Measurements from ENCODE around the gene ABCA2. TPM values are rescaled to one million over a fixed set of nuclear protein-coding genes. Genes with fewer than 3 reads are reported as not detected.

Gene ABCA2
- total RNA-seq, 6 experiments from 2014 or later, result 23.7 to 49.2 (median 34.2) TPM

DNA sequence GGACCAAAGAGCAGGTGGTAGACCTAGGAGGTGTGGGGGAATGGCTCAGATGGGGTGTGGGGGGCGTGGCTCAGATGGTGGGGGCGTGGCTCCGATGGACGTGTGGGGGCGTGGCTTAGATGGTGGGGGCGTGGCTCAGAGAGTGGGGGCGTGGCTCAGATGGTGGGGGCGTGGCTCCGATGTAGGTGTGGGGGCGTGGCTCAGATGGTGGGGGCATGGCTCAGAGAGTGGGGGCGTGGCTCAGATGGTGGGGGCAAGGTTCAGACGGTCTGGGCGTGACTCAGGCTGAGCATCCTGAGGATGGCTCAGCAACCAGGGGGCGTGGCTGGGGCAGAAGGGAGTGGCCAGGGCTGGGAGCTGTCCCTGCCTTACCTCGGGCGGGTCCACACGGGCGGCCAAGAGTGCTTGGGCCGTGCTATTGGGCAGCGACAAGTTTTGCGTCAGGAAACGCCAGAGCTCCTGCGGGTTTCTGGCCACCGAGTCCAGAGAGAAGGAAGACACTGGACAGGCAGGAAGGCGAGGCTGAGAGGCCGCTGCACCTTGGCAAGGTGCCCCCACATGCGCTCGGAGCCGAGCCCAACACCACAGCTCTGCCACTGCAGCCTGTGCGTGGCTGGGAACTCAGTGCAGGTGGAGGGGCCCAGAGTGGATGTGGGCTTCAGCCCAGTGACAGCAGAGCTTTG is 5.9 kb downstream of the ABCA2 start:
- no peaks in the 10 kb centered on the region for H3K27me3 ChIP-seq
- H3K27ac ChIP-seq, result peak overlapping the region in 2 of 3 donors; percentile 67 to 78
- intact Hi-C loops (cut with DNase I), result no loop called here
- DNase-seq, result peak; percentile 94 to 97 (median 96)
- peak; percentile 58 for TF ChIP-seq POLR2A (IDR thresholded peaks at IDR 0.05)
- TF ChIP-seq, protein P1, sequence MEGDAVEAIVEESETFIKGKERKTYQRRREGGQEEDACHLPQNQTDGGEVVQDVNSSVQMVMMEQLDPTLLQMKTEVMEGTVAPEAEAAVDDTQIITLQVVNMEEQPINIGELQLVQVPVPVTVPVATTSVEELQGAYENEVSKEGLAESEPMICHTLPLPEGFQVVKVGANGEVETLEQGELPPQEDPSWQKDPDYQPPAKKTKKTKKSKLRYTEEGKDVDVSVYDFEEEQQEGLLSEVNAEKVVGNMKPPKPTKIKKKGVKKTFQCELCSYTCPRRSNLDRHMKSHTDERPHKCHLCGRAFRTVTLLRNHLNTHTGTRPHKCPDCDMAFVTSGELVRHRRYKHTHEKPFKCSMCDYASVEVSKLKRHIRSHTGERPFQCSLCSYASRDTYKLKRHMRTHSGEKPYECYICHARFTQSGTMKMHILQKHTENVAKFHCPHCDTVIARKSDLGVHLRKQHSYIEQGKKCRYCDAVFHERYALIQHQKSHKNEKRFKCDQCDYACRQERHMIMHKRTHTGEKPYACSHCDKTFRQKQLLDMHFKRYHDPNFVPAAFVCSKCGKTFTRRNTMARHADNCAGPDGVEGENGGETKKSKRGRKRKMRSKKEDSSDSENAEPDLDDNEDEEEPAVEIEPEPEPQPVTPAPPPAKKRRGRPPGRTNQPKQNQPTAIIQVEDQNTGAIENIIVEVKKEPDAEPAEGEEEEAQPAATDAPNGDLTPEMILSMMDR (IDR thresholded peaks at IDR 0.05), result no peak
- H3K4me3 ChIP-seq, result no peak overlapping the region
- WGBS (ENCODE audit: insufficient coverage, low coverage, low lambda C conversion rate, missing lambda C conversion rate), result 9% methylated on average over 12 of the region's 30 CpGs
- peaks cover 0 to 44% (median 20%) of the 10 kb centered on the region in 4 donors for H3K4me1 ChIP-seq
- ATAC-seq, result peak; percentile 81 to 87 (median 82)
- H3K36me3 ChIP-seq, result peaks cover 0 to 2% (median 0%) of the 10 kb centered on the region in 4 donors
- H3K9me3 ChIP-seq, result no peaks in the 10 kb centered on the region

DNA sequence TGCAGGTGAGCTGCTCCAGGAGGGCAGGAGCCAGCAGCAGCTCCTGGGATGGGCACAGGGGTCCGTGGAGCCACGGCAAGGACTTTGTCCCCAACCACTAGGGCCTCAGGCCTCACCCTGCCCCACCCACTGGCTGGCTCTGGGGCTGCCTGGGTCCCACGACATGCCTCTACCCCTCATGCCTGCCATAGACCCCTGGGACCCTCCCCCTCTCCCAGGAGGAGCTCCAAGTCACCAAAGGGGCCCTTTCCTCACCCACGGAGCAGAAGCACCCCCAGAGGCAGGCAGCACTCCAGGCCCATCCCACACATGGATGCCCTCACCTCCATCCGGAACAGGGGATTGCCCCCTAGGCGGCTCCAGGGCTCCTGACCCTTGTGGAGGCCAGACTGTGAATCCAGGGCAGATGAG is 6.5 kb downstream of the ABCA2 start:
- intact Hi-C loops (cut with DNase I), result no loop called here
- no peak overlapping the region for H3K27ac ChIP-seq
- no peak for DNase-seq
- peaks cover 0 to 39% (median 16%) of the 10 kb centered on the region in 4 donors for H3K4me1 ChIP-seq
- no peak for ATAC-seq
- H3K27me3 ChIP-seq, result no peaks in the 10 kb centered on the region
- no peak for TF ChIP-seq POLR2A (IDR thresholded peaks at IDR 0.05)
- TF ChIP-seq, protein P1 (IDR thresholded peaks at IDR 0.05), result no peak
- H3K4me3 ChIP-seq, result no peak overlapping the region
- H3K36me3 ChIP-seq, result peaks cover 0 to 3% (median 1%) of the 10 kb centered on the region in 4 donors
- no CpG with 5 or more reads among the region's 6 CpGs for WGBS (ENCODE audit: insufficient coverage, low coverage, low lambda C conversion rate, missing lambda C conversion rate)
- H3K9me3 ChIP-seq, result no peaks in the 10 kb centered on the region

DNA sequence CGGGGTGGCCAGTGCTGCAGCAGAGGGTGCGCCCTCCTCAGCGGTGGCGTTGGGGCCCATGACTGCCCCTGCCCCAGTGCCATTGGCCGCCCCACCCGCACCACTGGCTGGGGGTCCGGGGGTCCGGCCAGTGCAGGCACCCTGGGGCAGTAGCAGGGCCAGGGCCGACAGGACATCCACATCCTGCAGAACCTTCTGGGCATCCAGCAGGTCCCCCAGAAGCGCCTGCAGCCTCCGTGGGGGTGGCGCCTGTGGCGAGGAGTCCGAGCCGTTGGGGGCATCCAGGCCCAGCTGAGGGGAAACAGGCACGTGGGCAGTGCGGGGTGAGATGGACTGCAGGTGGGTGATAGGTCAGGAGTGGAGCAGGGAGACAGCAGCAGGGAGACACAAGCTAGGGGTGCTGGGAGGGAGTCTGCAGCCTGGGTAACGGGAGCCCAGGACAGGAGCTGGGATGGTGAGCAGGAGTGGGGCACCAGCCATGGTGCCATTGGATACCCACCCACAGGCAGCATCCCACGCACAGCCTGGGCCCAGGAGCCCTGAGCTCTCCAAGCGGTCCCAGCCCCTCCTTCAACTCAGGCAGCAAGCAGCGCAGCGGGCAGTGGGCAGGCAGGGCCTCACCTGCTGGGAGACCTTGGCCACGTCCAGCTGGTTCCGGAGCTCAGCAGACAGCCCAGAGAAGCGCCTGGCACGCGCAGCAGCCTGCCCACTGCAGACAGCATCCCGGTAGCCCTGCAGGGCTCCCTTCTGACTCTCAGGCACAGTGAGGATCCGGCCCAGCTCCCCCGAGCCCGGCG is 7.1 kb downstream of the ABCA2 start:
- no CpG with 5 or more reads among the region's 32 CpGs for WGBS (ENCODE audit: insufficient coverage, low coverage, low lambda C conversion rate, missing lambda C conversion rate)
- no peaks in the 10 kb centered on the region for H3K9me3 ChIP-seq
- H3K36me3 ChIP-seq, result peaks cover 0 to 8% (median 1%) of the 10 kb centered on the region in 4 donors
- DNase-seq (no peak), ATAC-seq (no peak)
- no peak overlapping the region for H3K27ac ChIP-seq
- no peaks in the 10 kb centered on the region for H3K27me3 ChIP-seq
- intact Hi-C loops (cut with DNase I), result no loop called here
- no peak overlapping the region for H3K4me3 ChIP-seq
- no peak for TF ChIP-seq POLR2A (IDR thresholded peaks at IDR 0.05)
- TF ChIP-seq, protein P1 (IDR thresholded peaks at IDR 0.05), result no peak
- peaks cover 0 to 33% (median 14%) of the 10 kb centered on the region in 4 donors for H3K4me1 ChIP-seq

DNA sequence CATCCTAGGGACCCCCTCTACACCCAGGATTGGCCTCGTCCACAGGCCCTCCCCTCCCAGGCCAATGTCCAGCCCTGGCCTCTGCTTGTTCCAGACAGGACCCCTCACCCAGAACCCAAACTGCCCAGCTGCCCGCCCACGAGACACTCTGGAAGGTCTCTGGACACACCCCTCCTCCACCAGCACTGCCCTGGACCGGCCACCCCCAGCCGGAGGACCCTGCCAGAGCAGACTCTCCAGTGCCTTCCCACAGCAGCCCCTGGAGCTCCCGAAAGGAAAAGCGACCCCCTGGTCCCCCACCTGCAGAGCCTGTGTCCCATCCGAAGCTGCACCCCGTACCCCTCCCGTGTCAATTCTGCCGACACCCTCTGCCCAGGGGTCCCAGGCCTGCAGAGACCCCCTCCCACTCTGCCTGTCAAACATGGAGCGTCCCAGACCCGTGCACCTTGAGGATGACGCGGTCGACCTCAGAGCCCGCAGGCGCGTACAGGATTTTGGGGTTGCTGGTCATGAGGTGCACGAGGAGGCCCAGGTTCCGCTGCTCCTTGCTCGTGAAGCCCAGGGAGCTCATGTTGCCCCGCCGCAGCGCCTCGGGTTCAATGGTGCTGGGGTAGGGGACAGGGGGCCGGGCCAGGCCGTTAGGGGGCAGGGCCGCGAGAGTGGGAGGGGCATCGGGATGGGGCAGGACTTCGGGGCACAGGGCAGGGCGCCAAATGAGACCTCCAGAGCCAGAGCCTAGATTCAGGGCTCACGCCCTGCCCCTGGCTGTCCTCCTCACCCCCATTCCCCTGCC is 8.0 kb downstream of the ABCA2 start:
- Histone ChIP-seq H3K27me3 (no peaks in the 10 kb centered on the region), H3K9me3 (no peaks in the 10 kb centered on the region), H3K27ac (no peak overlapping the region), H3K4me3 (no peak overlapping the region), H3K36me3 (peaks cover 0 to 15% (median 1%) of the 10 kb centered on the region in 4 donors), H3K4me1 (peaks cover 0 to 24% (median 10%) of the 10 kb centered on the region in 4 donors)
- ATAC-seq (no peak), DNase-seq (no peak)
- TF ChIP-seq, protein P1 (IDR thresholded peaks at IDR 0.05), result no peak
- TF ChIP-seq POLR2A (IDR thresholded peaks at IDR 0.05), result no peak
- WGBS (ENCODE audit: insufficient coverage, low coverage, low lambda C conversion rate, missing lambda C conversion rate), result 92% methylated on average over 13 of the region's 34 CpGs
- intact Hi-C loops (cut with DNase I), result no loop called here
